ENCODE measurements around the gene AKT3.
A peak's percentile ranks its signal among the peaks of the same experiment; 100 is the strongest.
"Not testable (repeated sequence)": the region's sequence is repeated elsewhere in the genome, so short reads cannot be mapped to it uniquely, and the experiment has no call there.

The AKT3 gene
- total RNA-seq, result 43.4 to 232 (median 163) reads per million in 3 experiments

GRCh38 chr1:243850202-243850451, at the start of gene AKT3:
Gene AKT3 (minus strand): TSS chr1:243850243. CDS start chr1:243843170, 7,073 bp downstream.
- no peak for DNase-seq

GRCh38 chr1:243898278-243898677, 48.2 kb upstream of the AKT3 start:
- no peak for DNase-seq

- no peak for DNase-seq
Observed at GRCh38 chr1:243896313-243896712, 46.3 kb upstream of the AKT3 start.

GRCh38 chr1:243892456-243892855, 42.4 kb upstream of the AKT3 start:
- no peak for DNase-seq

GRCh38 chr1:243890576-243890975, 40.5 kb upstream of the AKT3 start:
- no peak for DNase-seq

- no peak for DNase-seq
Observed at GRCh38 chr1:243885806-243886205, 35.8 kb upstream of the AKT3 start.

- DNase-seq, result no peak
Observed at GRCh38 chr1:243884603-243885002, 34.6 kb upstream of the AKT3 start.

GRCh38 chr1:243883551-243883950, 33.5 kb upstream of the AKT3 start:
- no peak for DNase-seq

- no peak for DNase-seq
Observed at GRCh38 chr1:243882276-243882675, 32.2 kb upstream of the AKT3 start.

GRCh38 chr1:243877058-243877457, 27.0 kb upstream of the AKT3 start:
- DNase-seq, result not testable (repeated sequence)

GRCh38 chr1:243855616-243856318, 5.7 kb upstream of the AKT3 start:
- DNase-seq, result no peak

GRCh38 chr1:243851765-243852164, 1.7 kb upstream of the AKT3 start:
- no peak for DNase-seq

GRCh38 chr1:243851257-243851756, 1.3 kb upstream of the AKT3 start:
- DNase-seq, result no peak

- peak; percentile 87 for DNase-seq
Observed at GRCh38 chr1:243850452-243851256, 611 bp upstream of the AKT3 start.

GRCh38 chr1:243849421-243850201, 432 bp downstream of the AKT3 start:
- peak; percentile 74 for DNase-seq

- DNase-seq, result no peak
Observed at GRCh38 chr1:243848858-243849420, 1.1 kb downstream of the AKT3 start.

GRCh38 chr1:243848165-243848857, 1.7 kb downstream of the AKT3 start:
- DNase-seq, result no peak

GRCh38 chr1:243846761-243847160, 3.3 kb downstream of the AKT3 start:
- no peak for DNase-seq

- DNase-seq, result no peak
Observed at GRCh38 chr1:243845888-243846287, 4.2 kb downstream of the AKT3 start.

- no peak for DNase-seq
Observed at GRCh38 chr1:243844186-243844585, 5.9 kb downstream of the AKT3 start.

- no peak for DNase-seq
Observed at GRCh38 chr1:243842978-243843511, 7.0 kb downstream of the AKT3 start.

- peak; percentile 16 for DNase-seq
Observed at GRCh38 chr1:243842161-243842560, 7.9 kb downstream of the AKT3 start.
